ENCODE measurements around the gene TTLL8.
"Not testable (repeated sequence)": the region's sequence is repeated elsewhere in the genome, so short reads cannot be mapped to it uniquely, and the experiment has no call there.

The TTLL8 gene

GRCh38 chr22:50088096-50088495 is 30.0 kb upstream of the TTLL8 start:
- TF ChIP-seq, protein P1, sequence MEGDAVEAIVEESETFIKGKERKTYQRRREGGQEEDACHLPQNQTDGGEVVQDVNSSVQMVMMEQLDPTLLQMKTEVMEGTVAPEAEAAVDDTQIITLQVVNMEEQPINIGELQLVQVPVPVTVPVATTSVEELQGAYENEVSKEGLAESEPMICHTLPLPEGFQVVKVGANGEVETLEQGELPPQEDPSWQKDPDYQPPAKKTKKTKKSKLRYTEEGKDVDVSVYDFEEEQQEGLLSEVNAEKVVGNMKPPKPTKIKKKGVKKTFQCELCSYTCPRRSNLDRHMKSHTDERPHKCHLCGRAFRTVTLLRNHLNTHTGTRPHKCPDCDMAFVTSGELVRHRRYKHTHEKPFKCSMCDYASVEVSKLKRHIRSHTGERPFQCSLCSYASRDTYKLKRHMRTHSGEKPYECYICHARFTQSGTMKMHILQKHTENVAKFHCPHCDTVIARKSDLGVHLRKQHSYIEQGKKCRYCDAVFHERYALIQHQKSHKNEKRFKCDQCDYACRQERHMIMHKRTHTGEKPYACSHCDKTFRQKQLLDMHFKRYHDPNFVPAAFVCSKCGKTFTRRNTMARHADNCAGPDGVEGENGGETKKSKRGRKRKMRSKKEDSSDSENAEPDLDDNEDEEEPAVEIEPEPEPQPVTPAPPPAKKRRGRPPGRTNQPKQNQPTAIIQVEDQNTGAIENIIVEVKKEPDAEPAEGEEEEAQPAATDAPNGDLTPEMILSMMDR (IDR thresholded peaks at IDR 0.05; ENCODE audit: insufficient read depth, low read depth, low read length, missing control alignments) = no peak
- DNase-seq (ENCODE audit: low read depth) = no peak
- no peak overlapping the region for H3K4me3 ChIP-seq (ENCODE audit: low read length)

DNA sequence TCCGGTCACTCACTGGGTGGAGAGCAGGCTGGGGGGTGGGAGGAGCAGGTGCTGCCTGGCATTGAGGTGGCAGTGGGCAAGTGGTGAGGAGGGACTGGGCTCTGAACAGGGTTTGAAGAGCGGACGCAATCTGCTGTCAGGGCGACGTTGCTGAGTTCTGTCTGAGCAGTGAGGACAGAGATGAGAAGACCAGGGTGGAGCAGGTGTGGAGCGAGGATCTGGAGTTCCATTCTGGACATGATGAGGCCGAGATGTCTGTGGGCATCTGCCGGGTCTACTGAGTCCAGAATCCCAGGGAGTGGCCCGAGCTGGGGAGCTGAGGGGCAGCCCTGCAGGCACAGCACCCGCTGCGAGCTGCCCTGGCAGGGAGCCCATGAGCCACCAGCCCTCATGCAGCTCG is 29.5 kb upstream of the TTLL8 start:
- TF ChIP-seq, protein P1 (IDR thresholded peaks at IDR 0.05; ENCODE audit: insufficient read depth, low read depth, low read length, missing control alignments) = no peak
- no peak for DNase-seq (ENCODE audit: low read depth)
- no peak overlapping the region for H3K4me3 ChIP-seq (ENCODE audit: low read length)

DNA sequence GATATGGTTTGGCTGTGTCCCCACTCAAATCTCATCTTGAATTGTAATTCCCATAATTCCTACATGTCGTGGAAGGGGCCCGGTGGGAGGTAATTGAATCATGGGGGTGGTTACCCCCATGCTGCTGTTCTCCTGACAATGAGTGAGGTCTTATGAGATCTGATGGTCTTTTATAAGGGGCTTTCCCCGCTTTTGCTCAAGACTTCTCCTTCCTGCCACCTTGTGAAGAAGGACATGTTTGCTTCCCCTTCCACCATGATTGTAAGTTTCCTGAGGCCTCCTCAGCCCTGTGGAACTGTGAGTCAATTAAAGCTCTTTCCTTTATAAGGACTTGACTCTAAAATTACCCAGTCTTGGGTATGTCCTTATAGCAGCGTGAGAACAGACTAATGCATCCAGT is 28.9 kb upstream of the TTLL8 start:
- not testable (repeated sequence) for H3K4me3 ChIP-seq (ENCODE audit: low read length)

GRCh38 chr22:50086526-50086925 is 28.4 kb upstream of the TTLL8 start:
- DNase-seq (ENCODE audit: low read depth) = peak; percentile 20
- H3K4me3 ChIP-seq (ENCODE audit: low read length) = no peak overlapping the region
- TF ChIP-seq, protein P1 (IDR thresholded peaks at IDR 0.05; ENCODE audit: insufficient read depth, low read depth, low read length, missing control alignments) = no peak

More for the DNA sequence above, 28.9 kb upstream of the TTLL8 start:
- DNase-seq (ENCODE audit: low read depth) = not testable (repeated sequence)

DNA sequence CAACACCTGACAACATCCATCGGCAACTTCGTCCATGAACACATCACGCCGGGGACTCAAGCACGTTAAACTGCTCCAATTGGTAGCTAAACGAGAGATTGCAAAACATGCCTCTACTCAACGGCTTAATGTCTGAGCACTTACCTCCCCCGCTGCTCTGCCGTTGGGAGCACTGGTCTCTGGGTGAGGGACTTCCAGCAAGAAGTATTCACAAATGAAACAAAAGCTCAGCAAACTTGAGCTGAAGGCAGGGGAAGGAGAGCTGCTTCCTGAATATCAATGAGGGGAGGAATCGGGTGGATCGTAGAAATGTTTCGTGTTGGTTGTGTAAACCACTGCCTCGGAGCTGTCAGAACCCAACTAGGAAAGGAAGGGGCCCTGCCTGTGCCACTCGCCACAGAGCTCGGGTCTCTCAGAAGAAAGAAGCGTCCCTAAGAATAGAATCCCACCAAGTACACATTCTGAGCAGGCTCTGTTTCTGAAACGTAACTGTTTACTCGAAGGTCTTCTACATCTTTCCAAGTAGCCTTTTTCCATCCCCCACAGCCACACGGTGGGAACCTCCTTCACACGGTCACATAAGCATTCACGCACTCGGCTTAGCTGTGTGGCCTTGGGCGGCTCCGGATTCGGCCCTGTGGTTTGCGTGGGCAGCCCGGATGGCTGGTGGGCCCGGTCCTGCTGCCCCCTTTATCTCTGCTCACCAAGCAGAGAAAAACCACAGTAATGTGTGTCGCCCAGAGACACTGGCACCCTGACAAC is 27.3 kb upstream of the TTLL8 start, which contains the start of gene MLC1:
MLC1 (minus strand) TSS at position 216 of the 762 bp plus-strand sequence. CDS start 524 bp downstream, outside the sequence.
- DNase-seq (ENCODE audit: low read depth) = peak; percentile 25
- TF ChIP-seq, protein P1 (IDR thresholded peaks at IDR 0.05; ENCODE audit: insufficient read depth, low read depth, low read length, missing control alignments) = no peak
- no peak within 1 kb of the TSS for H3K4me3 ChIP-seq (ENCODE audit: low read length)

DNA sequence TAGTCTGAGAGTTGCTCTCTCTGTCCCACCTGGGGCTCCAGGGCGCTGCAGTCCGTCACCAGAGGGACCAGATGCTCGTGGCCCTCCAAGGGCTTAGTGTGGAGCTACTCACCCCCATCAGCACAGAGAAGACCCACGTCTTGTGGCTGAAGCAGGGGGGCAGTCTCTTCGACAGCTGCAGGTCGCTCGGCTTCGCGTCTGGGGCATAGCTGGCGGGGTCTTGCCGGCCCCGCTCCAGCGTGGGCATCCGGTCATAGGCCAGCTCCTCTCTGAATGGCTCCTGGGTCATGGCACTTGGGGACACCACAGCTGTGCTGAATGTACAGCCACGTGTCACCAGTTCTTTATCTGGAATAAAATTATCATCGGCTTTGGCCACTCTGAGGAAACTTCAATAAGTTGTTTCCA is 26.5 kb upstream of the TTLL8 start:
- DNase-seq (ENCODE audit: low read depth) = no peak
- H3K4me3 ChIP-seq (ENCODE audit: low read length) = no peak overlapping the region
- TF ChIP-seq, protein P1 (IDR thresholded peaks at IDR 0.05; ENCODE audit: insufficient read depth, low read depth, low read length, missing control alignments) = no peak

DNA sequence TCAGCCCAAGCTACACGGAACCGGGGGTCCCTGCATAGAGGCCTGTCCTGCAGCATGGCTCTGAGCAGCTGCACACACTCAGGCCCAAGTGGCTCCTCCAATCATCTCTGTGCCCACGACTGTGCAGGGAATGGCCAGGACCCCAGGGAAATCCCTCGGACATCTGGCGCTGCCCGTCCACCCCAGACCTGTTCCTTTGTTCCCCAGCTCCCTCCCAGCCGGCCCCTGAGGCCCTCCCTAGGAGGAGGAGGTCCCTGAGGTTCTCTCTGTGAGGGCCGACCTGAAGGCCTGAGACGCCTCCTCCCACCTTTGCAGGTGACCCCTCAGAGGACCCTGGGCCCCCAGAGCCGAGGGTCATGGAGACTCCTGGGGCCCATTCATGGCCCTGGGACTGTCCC is 26.0 kb upstream of the TTLL8 start:
- no peak overlapping the region for H3K4me3 ChIP-seq (ENCODE audit: low read length)
- TF ChIP-seq, protein P1 (IDR thresholded peaks at IDR 0.05; ENCODE audit: insufficient read depth, low read depth, low read length, missing control alignments) = no peak
- no peak for DNase-seq (ENCODE audit: low read depth)

Data from epithelial cell of esophagus (primary cell).